Right lung (tissue), 5 donors: ENCODE results near the gene ZNF184. TPM values are rescaled to one million over a fixed set of nuclear protein-coding genes. Genes with fewer than 3 reads are reported as not detected.

Experiments
- DNase-seq, 2 donors: peaks; one replicate each; pipeline ENCODE4 v3.0.0-alpha.2; 2013
- polyA plus RNA-seq, 5 donors: library from polyadenylated mRNA; unstranded; fragments of 120-200 nt; gene quantifications; one replicate each; pipeline versions ENCODE4 v1.2.1 to v1.2.3, GENCODE V29; 2013; ENCODE audit warnings: inconsistent platforms in 1 of 5, low replicate concordance in 1 of 5; ENCODE audit not compliant: insufficient read length in 5 of 5, insufficient read depth in 1 of 5

Gene ZNF184
- polyA plus RNA-seq, 5 donors, result 13.4 to 22.9 (median 18.4) TPM

DNA sequence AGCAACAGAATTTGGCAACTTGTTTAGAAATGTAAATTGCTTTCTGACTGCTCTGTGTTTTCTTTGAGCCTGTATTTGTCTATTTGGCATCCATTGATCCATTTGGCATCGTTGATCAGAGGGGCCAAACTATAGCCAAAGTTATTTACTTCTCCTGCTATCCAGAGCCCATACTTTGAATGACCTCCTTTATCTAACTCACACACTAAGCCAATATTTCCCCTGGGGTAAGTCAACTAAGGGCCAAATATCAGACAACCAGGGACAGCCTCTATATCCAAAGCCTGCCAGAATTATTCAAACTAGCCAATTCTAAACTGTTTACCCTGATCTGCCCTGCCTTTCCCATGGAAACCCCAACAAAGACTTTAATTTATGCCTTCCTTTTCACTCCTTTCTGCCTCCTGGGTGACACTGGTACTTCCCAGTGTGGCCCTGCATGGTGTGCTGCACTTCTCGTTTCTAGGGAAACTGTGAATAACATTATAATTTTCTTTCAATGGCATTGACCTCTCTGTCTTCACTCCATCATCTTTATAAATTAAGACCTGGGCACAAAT lies 19.8 kb upstream of the ZNF184 start:
- no peak for DNase-seq

DNA sequence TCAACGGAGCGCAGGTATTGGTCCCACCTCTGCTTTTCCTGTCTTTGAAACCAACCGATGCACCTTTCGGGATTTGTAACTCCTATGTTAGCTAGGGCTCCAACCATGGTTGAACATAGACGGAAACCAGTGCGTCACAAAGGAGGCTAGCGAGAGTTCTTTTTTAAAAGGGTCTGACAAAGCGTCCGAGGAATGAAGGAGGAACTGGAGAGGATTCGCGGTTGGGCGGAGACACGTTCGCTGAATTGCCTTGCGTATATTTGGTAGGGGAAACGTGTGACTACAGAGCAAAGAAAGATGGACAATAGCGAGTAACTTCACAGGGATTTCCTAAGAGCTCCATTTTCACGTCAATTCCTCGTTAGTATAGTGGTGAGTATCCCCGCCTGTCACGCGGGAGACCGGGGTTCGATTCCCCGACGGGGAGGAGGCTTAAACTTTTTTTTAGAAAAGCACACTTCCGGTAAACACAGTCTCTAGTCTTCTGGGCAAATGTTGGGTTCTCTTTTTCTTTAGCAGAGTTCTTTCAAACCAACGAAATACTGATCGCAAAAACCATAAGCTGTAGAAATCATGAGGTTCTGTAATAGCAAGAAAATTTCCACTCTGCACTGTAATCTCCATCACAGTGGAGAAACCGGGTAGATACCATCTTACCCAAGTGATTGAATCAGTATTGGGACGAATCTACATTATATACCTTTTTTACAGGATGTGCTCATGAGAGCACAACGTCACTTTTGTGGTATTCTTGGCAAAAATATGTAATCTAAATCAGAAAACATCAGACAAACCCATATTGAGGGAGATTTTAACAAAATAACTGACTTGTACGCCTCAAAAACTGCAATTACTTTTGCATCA lies 6.6 kb upstream of the ZNF184 start:
- DNase-seq, result peak; percentile 87 to 95

DNA sequence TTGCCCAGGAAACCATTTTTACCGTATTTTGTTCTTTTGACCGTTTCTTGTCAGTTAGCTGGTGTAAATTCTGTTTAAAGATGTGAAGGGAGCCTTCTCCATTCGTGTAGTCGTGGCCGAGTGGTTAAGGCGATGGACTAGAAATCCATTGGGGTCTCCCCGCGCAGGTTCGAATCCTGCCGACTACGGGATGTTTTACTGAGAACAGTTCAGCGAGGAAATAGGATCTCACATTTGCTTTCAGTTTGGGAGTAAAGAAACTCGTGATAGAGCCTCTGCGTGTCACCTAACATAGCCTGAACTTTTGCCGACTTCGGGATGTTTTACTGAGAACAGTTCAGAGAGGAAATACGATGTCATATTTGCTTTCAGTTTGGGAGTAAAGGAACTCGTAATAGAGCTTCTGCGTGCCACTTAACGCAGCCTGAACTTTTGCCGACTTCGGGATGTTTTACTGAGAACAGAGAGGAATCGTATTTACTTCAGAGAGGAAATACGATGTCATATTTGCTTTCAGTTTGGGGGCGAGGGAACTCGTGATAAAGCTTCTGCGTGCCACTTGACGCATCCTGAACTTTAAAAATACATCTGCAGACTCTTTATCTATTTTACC lies 5.9 kb upstream of the ZNF184 start:
- DNase-seq, result peak; percentile 84 to 92

DNA sequence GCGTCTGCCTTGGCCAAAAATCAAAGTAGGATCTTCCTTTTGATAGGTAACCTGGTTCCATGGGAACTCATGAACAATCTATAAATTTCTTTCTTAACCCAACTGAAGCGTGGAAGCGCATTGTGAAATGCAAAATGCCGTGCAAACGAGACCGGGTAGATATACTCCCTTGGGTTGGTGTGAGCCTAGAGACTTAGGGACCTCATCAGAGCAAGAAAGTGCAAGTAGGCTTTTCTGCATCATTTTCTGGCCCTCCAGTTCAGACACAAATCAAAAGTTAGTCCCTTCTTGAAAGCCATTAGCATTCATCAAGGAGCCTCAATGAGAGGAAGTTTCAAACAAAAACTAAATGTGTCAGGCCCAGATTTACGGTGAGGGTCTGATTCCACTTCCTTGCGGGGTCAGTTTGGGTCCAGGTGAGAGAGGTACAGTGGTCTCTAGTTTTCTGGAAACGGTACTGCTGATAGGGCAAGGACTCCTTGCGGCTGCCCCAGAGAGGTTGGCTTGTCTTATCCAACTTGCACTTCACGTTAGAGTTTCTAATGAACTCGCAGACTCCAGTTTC lies 5.3 kb upstream of the ZNF184 start:
- DNase-seq, result no peak

DNA sequence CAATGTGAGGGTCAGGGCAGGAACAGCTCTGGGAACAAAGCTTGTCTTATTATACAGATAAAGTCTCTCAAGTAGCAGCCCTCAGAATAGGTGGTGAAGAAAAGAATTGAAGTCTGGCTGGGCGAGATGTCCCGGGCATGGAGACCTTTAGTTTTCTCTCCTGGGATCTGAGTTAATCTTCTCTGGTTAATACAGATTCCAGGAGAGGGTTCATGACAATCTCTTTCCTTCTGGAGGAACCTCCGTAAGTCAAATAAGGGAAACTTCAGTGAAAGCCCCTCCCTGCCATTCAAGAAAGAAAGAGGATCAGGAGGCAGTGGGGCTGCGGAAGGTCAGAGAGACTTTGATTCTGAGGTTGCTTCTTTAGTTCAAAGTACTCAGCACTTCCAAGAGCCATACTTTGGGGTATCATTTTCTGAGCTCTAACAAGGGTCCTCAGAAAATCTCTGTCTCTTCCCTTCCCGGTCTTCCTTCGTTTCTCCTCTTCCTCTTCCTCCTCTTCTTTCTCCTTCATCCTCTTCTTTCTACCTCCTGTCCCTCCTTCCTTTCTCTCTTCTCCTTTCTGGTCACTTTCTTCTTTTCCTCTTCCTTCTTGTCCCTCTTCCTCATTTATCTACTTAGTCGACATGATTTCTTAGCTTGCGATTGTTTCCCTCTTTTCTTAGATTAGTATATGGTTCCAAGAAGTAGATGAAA lies 4.6 kb upstream of the ZNF184 start:
- DNase-seq, result no peak

DNA sequence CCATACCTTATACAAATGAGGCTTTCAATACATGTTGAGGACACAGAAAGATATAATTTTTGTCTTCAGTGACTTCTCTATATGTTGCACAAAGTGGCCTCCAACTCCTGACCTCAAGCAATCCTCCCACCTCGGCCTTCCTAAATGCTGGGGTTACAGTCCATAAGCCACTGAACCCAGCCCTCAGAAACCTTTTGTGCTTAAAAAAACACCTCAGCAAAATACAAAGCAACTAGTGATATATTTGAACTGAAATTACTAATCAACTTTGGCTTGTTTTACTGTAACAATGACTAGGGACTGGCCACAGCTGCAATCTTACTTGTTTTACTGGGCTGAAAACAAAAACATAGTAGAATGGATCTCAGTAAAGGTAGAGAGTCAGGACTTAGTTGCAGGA lies 3.2 kb upstream of the ZNF184 start:
- no peak for DNase-seq

DNA sequence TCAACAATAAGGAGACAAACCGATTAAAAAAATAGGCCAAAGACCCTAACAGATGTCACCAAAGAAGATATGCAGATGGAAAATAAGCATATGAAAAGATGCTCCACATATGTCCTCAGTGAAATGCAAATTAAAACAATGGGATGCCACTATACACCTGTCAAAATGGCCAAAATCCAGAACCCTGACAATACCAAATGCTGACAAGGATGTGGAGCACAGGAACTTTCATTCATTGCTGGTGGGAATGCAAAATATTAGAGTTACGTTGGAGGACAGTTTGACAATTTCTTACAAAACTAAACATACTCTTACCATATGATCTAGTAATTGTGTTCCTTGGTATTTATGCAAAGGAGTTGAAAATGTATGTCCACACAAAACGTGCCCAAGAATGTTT lies 1.8 kb upstream of the ZNF184 start:
- no peak for DNase-seq

DNA sequence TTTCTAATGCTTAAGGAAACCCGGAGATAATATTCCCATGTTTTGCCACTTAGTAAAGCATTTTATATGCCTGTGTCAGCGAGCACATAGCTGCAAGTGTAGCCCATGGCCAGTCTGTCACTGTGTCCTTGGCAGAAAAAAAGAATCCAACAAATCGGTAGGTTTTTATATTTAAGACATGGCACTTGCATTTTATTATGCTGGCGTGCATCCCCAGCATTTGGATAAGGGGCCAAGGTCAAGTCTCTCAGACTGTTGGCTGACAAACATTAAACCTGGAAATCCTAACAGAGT lies 1.2 kb upstream of the ZNF184 start:
- DNase-seq, result no peak

DNA sequence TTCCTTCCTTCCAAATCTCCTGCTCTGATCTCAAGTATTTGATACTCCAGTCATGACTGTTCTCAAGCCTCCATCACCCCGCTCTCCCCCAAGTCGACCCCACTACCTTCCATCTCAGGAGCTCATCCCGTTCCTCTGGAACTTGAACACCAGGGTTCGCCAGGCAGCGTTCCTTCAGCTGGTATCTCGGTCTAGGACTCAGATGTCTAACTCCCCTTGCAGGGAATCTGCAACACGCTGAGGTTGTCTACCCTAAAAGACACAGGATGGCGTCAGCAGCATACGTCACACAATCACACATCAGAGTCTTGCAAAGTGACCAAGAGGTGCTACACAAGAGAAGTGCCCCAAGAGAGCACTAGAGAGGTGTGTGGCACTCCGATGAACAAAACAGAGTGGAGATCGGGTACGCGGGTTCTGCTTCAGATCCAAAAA lies 706 bp downstream of the ZNF184 start:
- DNase-seq, result peak; percentile 77 to 84

DNA sequence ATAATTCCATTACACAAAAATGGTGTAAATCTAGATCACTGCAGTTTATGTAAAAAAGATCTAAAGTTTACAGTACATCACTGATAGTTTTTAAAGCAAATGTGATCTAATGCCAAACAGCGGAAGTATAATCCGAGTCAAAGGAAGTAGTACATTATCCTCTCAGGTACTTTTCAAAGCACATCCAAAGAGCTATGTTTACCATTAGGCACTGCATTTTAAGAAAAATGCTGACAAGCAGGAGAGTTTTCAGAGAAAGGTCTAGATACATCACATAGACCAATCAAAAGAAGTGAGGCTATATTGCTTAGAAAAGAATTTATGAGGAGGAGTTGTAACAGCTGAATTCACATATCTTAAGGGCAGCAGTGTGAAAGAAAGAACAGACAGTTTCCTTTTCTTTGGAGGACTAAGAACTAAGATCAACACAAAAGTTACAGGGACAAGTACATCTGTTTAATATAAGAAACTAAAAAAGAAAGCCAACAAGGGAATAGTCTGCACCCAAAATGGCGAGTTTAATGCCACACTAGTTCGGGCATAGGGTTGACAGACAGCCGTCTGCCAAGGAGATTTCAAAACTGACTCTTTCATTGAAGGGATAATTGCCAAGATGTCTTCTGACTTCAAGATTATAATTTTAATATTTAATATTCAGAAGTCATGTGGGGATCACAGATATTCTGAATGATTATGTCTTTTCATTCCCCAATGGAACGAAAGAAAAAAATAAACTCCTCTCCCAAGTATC lies 1.4 kb downstream of the ZNF184 start:
- no peak for DNase-seq

DNA sequence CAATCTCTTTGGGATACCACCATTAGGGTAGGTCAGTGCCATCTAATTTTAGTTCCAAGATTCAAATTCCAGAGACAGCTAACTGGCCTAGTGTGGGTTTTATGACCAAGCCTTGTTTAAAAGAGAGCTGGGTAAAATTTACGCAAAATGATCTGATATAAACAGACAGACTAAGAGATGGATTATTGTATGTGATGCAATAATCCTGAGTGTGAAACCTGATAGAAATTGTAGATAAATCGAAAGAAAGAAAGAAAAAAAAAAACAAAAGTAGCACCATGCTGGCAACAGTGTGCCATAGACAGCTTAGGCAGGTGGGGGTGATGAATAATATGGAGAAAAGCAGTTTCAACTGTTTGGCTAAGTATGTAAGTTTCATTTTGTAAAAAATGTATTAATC lies 2.9 kb downstream of the ZNF184 start:
- DNase-seq, result no peak

DNA sequence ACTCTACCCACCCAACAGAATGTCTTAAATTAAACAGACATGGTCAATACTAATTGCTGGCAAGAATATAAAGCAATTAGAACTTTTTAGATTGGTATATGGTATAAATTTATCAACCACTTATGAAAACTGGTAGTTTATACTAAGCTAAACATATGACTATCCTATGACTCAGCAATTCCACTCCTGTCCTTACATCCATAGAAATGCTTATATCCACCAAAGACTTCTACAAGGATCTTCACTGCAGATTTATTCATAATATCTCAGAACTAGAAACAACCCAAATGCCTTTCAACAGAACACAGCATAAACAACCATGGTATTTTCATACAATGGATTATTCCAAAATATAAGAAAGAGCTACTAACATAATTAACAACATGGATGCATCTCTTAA lies 4.6 kb downstream of the ZNF184 start:
- no peak for DNase-seq

DNA sequence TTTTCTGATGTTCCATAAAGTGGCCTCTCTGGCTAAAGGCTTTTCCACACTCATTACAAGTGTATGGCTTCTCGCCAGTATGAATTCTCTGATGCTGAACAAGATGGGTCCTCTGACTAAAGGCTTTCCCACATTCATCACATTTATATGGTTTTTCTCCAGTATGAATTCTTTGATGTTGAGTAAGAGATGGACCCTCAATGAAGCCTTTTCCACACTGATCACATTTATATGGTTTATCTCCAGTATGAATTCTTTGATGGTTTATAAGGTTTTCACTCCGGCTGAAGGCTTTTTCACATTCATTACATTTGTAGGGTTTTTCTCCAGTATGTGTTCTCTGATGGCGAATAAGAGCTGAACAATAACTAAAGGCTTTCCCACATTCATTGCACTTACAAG lies 20.4 kb downstream of the ZNF184 start:
- DNase-seq, result no peak

DNA sequence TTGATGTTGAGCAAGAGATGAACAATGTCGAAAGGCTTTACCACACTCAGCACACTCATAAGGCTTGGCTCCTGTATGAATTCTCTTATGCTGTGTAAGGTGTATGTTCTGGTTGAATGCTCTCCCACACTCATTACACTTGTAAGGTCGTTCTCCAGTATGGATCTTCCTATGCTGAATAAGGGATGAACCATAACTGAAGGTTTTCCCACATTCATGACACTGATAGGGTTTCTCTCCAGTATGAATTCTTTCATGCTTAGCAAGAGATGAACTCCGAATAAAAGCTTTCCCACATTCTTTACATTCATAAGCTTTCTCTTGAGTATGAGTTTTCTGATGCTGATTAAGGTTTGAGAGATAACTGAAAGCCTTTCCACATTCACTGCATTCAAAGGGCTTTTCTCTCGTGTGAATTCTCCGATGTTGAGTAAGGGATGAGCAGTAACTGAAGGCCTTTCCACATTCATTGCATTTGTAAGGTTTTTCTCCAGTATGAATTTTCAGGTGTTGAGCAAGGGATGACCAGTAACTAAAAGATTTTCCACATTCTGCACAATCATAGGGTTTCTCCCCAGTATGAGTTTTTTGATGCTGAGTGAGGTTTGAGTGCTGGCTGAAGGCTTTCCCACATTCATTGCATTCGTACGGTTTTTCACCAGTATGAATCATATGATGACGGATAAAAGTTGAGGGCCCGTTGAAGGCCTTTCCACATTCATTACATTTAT lies 21.1 kb downstream of the ZNF184 start:
- DNase-seq, result no peak

DNA sequence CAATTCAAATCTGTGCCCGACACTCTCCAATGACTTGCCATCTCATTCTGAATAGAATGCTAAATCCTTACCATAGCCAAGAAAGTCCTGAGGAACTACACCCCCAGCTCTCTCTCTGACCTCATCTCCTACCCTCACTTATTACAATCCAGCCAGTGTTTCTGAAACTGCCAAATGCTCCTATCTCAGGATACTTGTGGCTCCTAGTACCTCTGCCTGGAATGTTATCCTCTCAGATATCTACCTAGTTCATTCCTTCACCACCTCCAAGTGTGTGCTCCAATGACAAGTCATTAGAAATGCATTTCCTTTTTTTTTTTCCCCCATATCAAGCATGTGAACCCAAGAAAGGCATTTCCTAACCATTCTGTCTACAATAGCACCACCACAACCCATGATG lies 24.4 kb downstream of the ZNF184 start:
- no peak for DNase-seq

DNA sequence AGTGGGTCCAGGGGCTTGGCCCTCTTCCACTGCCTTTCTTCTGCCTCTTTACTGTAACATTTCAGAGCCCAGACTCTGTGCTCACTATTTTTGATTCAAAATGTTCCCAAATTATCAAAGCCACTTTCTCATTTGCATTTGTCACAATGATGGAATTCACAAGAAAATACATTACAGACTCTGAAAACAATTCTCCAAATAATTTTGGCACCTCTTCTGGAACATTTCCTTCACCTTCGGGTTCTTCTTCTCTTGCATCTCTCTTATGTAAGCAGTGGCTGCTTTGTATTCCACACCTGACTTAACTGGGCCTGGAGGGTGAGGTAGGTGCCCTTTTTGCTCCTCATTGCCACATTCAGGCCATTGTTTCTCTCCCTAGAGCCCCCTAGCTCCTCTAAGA lies 30.0 kb downstream of the ZNF184 start:
- no peak for DNase-seq

DNA sequence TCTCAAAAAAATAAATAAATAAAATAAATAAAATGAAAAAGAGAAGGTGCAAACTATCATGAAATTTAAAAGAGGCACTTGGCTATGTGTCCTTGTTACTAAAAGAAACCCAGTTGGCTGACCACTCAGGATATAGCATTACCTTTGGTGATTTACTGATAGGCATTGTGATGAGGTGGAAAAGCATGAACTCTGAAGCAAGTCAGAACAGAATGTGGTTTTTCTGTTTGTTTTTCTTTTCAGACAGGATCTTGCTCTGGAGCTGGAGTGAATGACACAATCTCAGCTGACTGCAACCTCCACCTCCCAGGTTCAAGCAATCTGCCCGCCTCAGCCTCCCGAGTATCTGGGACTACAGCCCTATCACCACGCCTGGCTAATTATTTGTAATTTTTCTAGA lies 31.9 kb downstream of the ZNF184 start:
- DNase-seq, result no peak

DNA sequence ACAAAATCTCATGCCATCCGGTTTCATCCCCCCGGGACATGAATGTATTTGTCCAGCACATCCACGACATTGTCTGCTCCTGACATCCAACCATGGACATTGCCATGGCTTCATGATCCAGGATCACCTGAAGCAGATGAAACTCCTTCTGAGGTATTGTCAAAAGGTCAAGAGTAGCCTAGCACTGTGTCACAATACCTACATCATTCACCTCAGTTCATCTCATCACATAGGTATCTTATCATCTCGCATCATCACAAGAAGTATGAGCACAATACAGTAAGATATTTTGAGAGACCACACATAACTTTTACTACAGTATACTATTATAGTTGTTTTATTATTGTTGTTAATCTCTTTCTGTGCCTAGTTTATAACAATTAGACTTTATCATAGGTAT lies 33.5 kb downstream of the ZNF184 start:
- no peak for DNase-seq

DNA sequence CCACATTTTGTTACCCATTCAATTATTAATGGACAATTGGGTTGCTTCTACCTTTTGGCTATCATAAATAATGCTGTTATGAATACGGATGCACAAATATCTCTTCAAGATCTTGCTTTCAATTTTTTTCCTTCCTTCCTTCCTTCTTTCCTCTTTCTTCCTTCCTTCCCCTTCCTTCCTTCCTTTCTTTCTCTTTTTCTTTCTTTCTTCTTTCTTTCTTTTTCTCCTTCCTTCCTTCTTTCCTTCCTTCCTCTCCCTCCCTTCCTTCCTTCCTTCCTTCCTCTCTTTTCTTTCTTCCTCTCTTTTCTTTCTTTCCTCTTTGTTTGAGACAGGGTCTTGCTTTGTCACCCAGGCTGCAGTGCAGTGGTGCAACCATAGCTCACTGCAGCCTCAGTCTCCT lies 39.2 kb downstream of the ZNF184 start:
- DNase-seq, result no peak

DNA sequence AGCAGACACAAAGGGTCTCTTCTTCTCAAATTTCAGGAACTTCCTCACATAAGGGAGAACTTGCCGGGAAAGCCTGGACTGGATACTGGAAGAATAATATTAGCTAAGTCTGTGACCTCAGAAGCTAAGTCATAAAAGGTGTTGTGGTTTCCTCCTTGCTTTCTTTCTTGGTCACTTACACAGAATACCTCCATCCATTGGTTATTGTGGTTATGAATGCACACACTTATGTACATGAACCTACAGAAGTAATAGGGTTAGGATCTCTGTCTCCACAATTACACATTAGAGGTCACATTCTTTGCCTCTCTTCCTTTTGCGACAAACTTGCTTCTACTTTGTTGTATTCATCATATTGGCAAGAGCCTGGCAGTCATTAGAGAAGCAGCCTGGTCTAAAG lies 43.9 kb downstream of the ZNF184 start:
- no peak for DNase-seq

DNA sequence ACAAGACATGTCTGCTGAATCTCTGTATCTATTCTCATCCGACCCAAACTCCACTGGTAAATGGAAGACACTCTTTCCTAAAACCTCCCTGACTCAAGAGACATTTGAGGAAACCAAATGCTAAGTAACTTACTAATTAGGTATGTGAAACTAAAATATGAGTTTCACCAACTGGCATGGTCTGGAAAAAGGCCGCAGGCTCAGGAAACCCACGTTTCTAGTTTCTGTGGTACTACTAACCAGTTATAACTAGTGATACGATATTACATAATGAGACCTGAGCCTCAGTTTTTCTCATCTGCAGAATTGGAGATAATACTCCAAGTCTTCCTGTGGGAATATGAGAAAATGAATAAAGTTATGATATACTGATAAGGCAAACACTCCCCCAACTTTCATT lies 44.4 kb downstream of the ZNF184 start:
- no peak for DNase-seq
